OCI-LY7 (cell line): Measurements from ENCODE around the gene TMEM272. TPM values are rescaled to one million over a fixed set of nuclear protein-coding genes. Genes with fewer than 3 reads are reported as not detected.

Experiments
- BruUV-seq: library from RNA; stranded (reverse); fragments of 400-500 nt; replicated peaks from 2 replicates; lab custom pipeline; 2021; lab: Mats Ljungman, UMichigan
- CTCF ChIA-PET: fragments of 300-600 bp; sonication (Branson Sonifier 250); formaldehyde crosslinking; loops from one replicate; lab custom pipeline; 2022; ENCODE audit warnings: antibody characterized with exemption; ENCODE audit not compliant: unreplicated experiment; lab: Charles Lee
- POLR2A ChIA-PET: fragments of 300-600 bp; sonication (Branson Sonifier 250); formaldehyde crosslinking; loops from one replicate; lab custom pipeline; 2022; ENCODE audit warnings: antibody characterized with exemption; lab: Charles Lee
- DNase-seq: peaks from one replicate; pipeline ENCODE4 v3.0.0-alpha.2; 2015; ENCODE audit warnings: low spot score
- H2AFZ ChIP-seq: fragments of 200-600 bp; sonication (generic), shearing (Covaris generic); 2 replicates; pipeline ENCODE4 v1.6.1; 2014; ENCODE audit warnings: mild to moderate bottlenecking, antibody characterized with exemption, low read length, moderate library complexity
- H3K27ac ChIP-seq: fragments of 200-600 bp; sonication (generic); 2 replicates; pipeline ENCODE4 v1.5.1; 2014; ENCODE audit warnings: mixed run types, low read depth, mild to moderate bottlenecking, moderate library complexity, low read length, inconsistent platforms; ENCODE audit not compliant: poor library complexity, severe bottlenecking
- H3K36me3 ChIP-seq: fragments of 200-600 bp; sonication (generic); 2 replicates; pipeline ENCODE4 v1.6.1; 2014; ENCODE audit warnings: mild to moderate bottlenecking, antibody characterized with exemption, low read length, moderate library complexity, mixed read lengths; ENCODE audit not compliant: insufficient read depth
- H3K4me1 ChIP-seq: fragments of 200-600 bp; sonication (generic); 2 replicates; pipeline ENCODE4 v1.5.1; 2014; ENCODE audit warnings: mild to moderate bottlenecking, low read length; ENCODE audit not compliant: insufficient read depth, poor library complexity, severe bottlenecking
- H3K4me2 ChIP-seq: fragments of 200-600 bp; sonication (generic); 2 replicates; pipeline ENCODE4 v1.6.1; 2014; ENCODE audit warnings: mild to moderate bottlenecking, low read length
- H3K4me3 ChIP-seq: fragments of 200-600 bp; sonication (generic); 2 replicates; pipeline ENCODE4 v1.5.1; 2014; ENCODE audit warnings: mild to moderate bottlenecking, low read depth, low read length; ENCODE audit not compliant: poor library complexity, severe bottlenecking
- H3K79me2 ChIP-seq: fragments of 200-600 bp; sonication (generic); 2 replicates; pipeline ENCODE4 v1.6.1; 2016; ENCODE audit warnings: low read depth, mild to moderate bottlenecking, low read length, moderate library complexity, mixed read lengths; ENCODE audit not compliant: insufficient read depth
- H3K9me2 ChIP-seq: fragments of 200-600 bp; sonication (generic); 2 replicates; pipeline ENCODE4 v1.6.1; 2016; ENCODE audit warnings: mild to moderate bottlenecking, low read length, mixed read lengths; ENCODE audit not compliant: insufficient read depth
- H3K9me3 ChIP-seq: fragments of 200-600 bp; sonication (generic); 2 replicates; pipeline ENCODE4 v1.6.1; 2014; ENCODE audit warnings: mild to moderate bottlenecking, mixed run types, low read length, mixed read lengths
- H4K20me1 ChIP-seq: fragments of 200-600 bp; sonication (generic); 2 replicates; pipeline ENCODE4 v1.6.1; 2014; ENCODE audit warnings: mild to moderate bottlenecking, antibody characterized with exemption, low read length, moderate library complexity, mixed read lengths; ENCODE audit not compliant: insufficient read depth
- CTCF ChIP-seq: fragments of 200-600 bp; sonication (generic); conservative IDR thresholded peaks from 2 replicates; pipeline ENCODE4 v1.5.1; 2014; ENCODE audit warnings: mild to moderate bottlenecking, antibody characterized with exemption, low read length, moderate library complexity, mixed read lengths
- EZH2phosphoT487 ChIP-seq: fragments of 200-600 bp; sonication (generic); IDR thresholded peaks from 2 replicates; pipeline ENCODE4 v1.6.1; 2018; ENCODE audit warnings: low read depth, borderline replicate concordance, mild to moderate bottlenecking, mixed run types, antibody characterized with exemption, low read length, moderate library complexity, mixed read lengths
- intact Hi-C: fragments of 100-400 bp; cut with micrococcal nuclease; formaldehyde crosslinking; loops from one replicate; pipeline ENCODE4 v1.10.0; 2022; ENCODE audit not compliant: unreplicated experiment
- total RNA-seq, 2 experiments: library from RNA; depleted of rRNA in 1 of 2; stranded (reverse); fragments of >200 nt in 1 of 2; shearing (Covaris generic) in 1 of 2; gene quantifications; 2 replicates each; pipeline ENCODE4 v1.2.3, GENCODE V29; 2014 to 2022

Gene TMEM272
- total RNA-seq, 2 experiments from 2014 or later: 0.41 to 0.46 TPM

- peak; percentile 90 for DNase-seq
- no TSS peak for BruUV-seq
- Histone ChIP-seq H3K4me1 (peaks cover 82% of the 10 kb centered on the region), H3K4me2 (peak overlapping the region; percentile 79), H3K9me3 (no peaks in the 10 kb centered on the region), H2AFZ (peak overlapping the region; percentile 87), H3K9me2 (no peaks in the 10 kb centered on the region), H3K27ac (peak overlapping the region; percentile 39), H3K79me2 (no peaks in the 10 kb centered on the region), H4K20me1 (no peaks in the 10 kb centered on the region), H3K4me3 (peak overlapping the region; percentile 47), H3K36me3 (no peaks in the 10 kb centered on the region)
- ChIA-PET POLR2A (interaction anchor here (0.6 to 8.1 kb wide), 8 partner anchors 10 to 361 kb away, joined by 3 to 147 read pairs (median 6); partner anchors contain the start of gene INTS6), CTCF (interaction anchor here (0.6 to 5.0 kb wide), 8 partner anchors 12 to 592 kb away, joined by 3 to 79 read pairs (median 5); partner anchors contain the start of gene TMEM272)
- intact Hi-C loops: loop anchor here (1.0 to 5.0 kb wide), 5 partner anchors 17 to 642 kb away; partner anchors contain the start of gene CKAP2
- TF ChIP-seq CTCF: peak; percentile 96
- no peak for TF ChIP-seq EZH2phosphoT487
Measured at GRCh38 chr13:51814825-51815650, 29.9 kb downstream of the TMEM272 start.

DNA sequence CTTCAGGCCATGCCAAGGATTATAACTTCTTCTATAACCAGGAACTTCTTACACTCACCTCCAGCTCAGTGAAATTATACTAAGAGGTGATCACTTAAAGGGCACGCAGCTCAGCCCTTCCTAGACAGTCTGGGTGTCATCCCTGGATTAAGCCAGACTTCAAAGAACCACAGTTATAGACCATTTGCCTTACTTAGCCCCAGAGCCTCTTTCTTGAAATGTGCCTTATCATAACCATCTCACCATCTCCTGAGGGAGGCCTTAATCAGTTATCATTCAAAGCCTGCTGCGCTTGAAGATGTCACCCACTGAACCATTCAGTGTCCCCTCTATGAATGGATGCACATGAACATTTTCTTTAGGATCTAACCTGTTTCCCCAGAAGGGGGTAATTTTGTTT is 30.9 kb downstream of the TMEM272 start:
- Histone ChIP-seq H3K9me2 (no peaks in the 10 kb centered on the region), H3K79me2 (no peaks in the 10 kb centered on the region), H2AFZ (0 out of 2 replicates have a peak overlapping the region, but pooled peaks have one; percentile 3), H3K36me3 (no peaks in the 10 kb centered on the region), H3K4me1 (peaks cover 75% of the 10 kb centered on the region), H4K20me1 (no peaks in the 10 kb centered on the region), H3K27ac (peak overlapping the region; percentile 2), H3K4me3 (peak overlapping the region; percentile 11), H3K9me3 (no peaks in the 10 kb centered on the region), H3K4me2 (peak overlapping the region; percentile 79)
- ChIA-PET POLR2A (interaction anchor here (0.6 to 8.1 kb wide), 6 partner anchors 11 to 360 kb away, joined by 3 to 147 read pairs (median 8); partner anchors contain the start of gene INTS6), CTCF (interaction anchor here (0.6 to 5.0 kb wide), 7 partner anchors 11 to 591 kb away, joined by 3 to 79 read pairs (median 7); partner anchors contain the start of gene TMEM272)
- no peak for TF ChIP-seq CTCF
- no peak for TF ChIP-seq EZH2phosphoT487
- intact Hi-C loops: loop anchor here (2.0 to 5.0 kb wide), 2 partner anchors 313 to 643 kb away; partner anchors contain the start of gene CKAP2
- no peak for DNase-seq
- no TSS peak for BruUV-seq
